Neuronal stem cell (in vitro differentiated cells): ENCODE results near the gene ZNF670.
"Not testable (repeated sequence)": the region's sequence is repeated elsewhere in the genome, so short reads cannot be mapped to it uniquely, and the experiment has no call there.

ENCODE experiments used
- DNase-seq: peaks from one replicate; pipeline ENCODE4 v3.0.0-alpha.2; 2013; ENCODE audit warnings: low spot score
- H2AFZ ChIP-seq: one replicate; pipeline ENCODE4 v1.6.1; 2013; ENCODE audit warnings: mild to moderate bottlenecking, low read length, inconsistent platforms
- H2AK5ac ChIP-seq: 2 replicates; pipeline ENCODE4 v1.6.1; 2013; ENCODE audit warnings: low read depth, mild to moderate bottlenecking, inconsistent platforms, low read length, moderate library complexity, mixed read lengths
- H2BK120ac ChIP-seq: 2 replicates; pipeline ENCODE4 v1.6.1; 2013; ENCODE audit warnings: low read depth, mild to moderate bottlenecking, inconsistent platforms, low read length, moderate library complexity, mixed read lengths
- H2BK12ac ChIP-seq: one replicate; pipeline ENCODE4 v1.6.1; 2013; ENCODE audit warnings: low read length, inconsistent platforms
- H2BK15ac ChIP-seq: 2 replicates; pipeline ENCODE4 v1.6.1; 2013; ENCODE audit warnings: mild to moderate bottlenecking, low read length, inconsistent platforms, mixed read lengths
- H2BK5ac ChIP-seq: one replicate; pipeline ENCODE4 v1.6.1; 2013; ENCODE audit warnings: inconsistent platforms, mild to moderate bottlenecking, low read length, moderate library complexity
- H3K14ac ChIP-seq: one replicate; pipeline ENCODE4 v1.6.1; 2013; ENCODE audit warnings: low read length, inconsistent platforms
- H3K18ac ChIP-seq: 2 replicates; pipeline ENCODE4 v1.6.1; 2013; ENCODE audit warnings: low read length, inconsistent platforms
- H3K23ac ChIP-seq: 2 replicates; pipeline ENCODE4 v1.6.1; 2013; ENCODE audit warnings: low read depth, mild to moderate bottlenecking, mixed read lengths, low read length, inconsistent platforms; ENCODE audit not compliant: poor library complexity
- H3K27ac ChIP-seq: replicated peaks from 3 replicates; pipeline ENCODE4 v1.5.1; 2013; ENCODE audit warnings: low read length, inconsistent platforms
- H3K27me3 ChIP-seq, 3 experiments: 2 replicates each; pipeline ENCODE4 v1.6.1; 2013; ENCODE audit warnings: low read length in 3 of 3, mild to moderate bottlenecking in 2 of 3, inconsistent platforms in 1 of 3, low read depth in 1 of 3, mixed read lengths in 1 of 3, moderate library complexity in 1 of 3; ENCODE audit not compliant: control insufficient read depth in 3 of 3, insufficient read depth in 3 of 3
- H3K36me3 ChIP-seq, 2 donors: replicated peaks in 1 of 2; 2 replicates each; pipeline ENCODE4 v1.6.1; 2013; ENCODE audit warnings: low read length in 2 of 2; ENCODE audit not compliant: control insufficient read depth in 2 of 2, insufficient read depth in 2 of 2
- H3K4ac ChIP-seq: 2 replicates; pipeline ENCODE4 v1.6.1; 2013; ENCODE audit warnings: inconsistent platforms, mild to moderate bottlenecking, low read length, moderate library complexity
- H3K4me1 ChIP-seq, 2 donors: 1 replicate in 1 of 2; 2 replicates in 1 of 2; pipeline ENCODE4 v1.6.1; 2013; ENCODE audit warnings: low read length in 2 of 2, low read depth in 1 of 2; ENCODE audit not compliant: control insufficient read depth in 2 of 2, insufficient read depth in 1 of 2
- H3K4me2 ChIP-seq: one replicate; pipeline ENCODE4 v1.6.1; 2013; ENCODE audit warnings: mild to moderate bottlenecking, low read length, inconsistent platforms; ENCODE audit not compliant: insufficient read depth, poor library complexity, severe bottlenecking
- H3K4me3 ChIP-seq, 2 donors: 2 replicates each; pipeline ENCODE4 v1.5.1; 2013; ENCODE audit warnings: low read length in 2 of 2, mild to moderate bottlenecking in 2 of 2, inconsistent platforms in 1 of 2, moderate library complexity in 1 of 2
- H3K79me1 ChIP-seq: one replicate; pipeline ENCODE4 v1.6.1; 2013; ENCODE audit warnings: low read depth, mild to moderate bottlenecking, inconsistent platforms, low read length, moderate library complexity
- H3K9ac ChIP-seq: one replicate; pipeline ENCODE4 v1.6.1; 2013; ENCODE audit warnings: mild to moderate bottlenecking, low read depth, low read length, inconsistent platforms; ENCODE audit not compliant: poor library complexity
- H3K9me3 ChIP-seq, 2 donors: replicated peaks in 1 of 2; 2 replicates each; pipeline versions ENCODE3 to v1.6.1; 2013; ENCODE audit warnings: low read length in 2 of 2, mild to moderate bottlenecking in 2 of 2, inconsistent platforms in 1 of 2, low read depth in 1 of 2, mixed read lengths in 1 of 2, moderate library complexity in 1 of 2; ENCODE audit not compliant: control insufficient read depth in 2 of 2, insufficient read depth in 1 of 2
- H4K8ac ChIP-seq: one replicate; pipeline ENCODE4 v1.6.1; 2013; ENCODE audit warnings: low read depth, mild to moderate bottlenecking, inconsistent platforms, low read length, moderate library complexity
- H4K91ac ChIP-seq: one replicate; pipeline ENCODE4 v1.6.1; 2013; ENCODE audit warnings: low read length, low read depth, mild to moderate bottlenecking, inconsistent platforms; ENCODE audit not compliant: poor library complexity
- WGBS, 2 donors: extraction: QIAGEN DNeasy Blood & Tissue Kit; methylation state at CpG; one replicate each; pipeline ENCODE4 v1.1.7; 2013; ENCODE audit warnings: missing lambda C conversion rate in 2 of 2, mixed read lengths in 1 of 2; ENCODE audit not compliant: insufficient read length in 2 of 2, insufficient replicate concordance in 1 of 2; ENCODE audit errors: extremely low coverage in 2 of 2; 5-methylcytosine and 5-hydroxymethylcytosine counted together

The ZNF670 gene

GRCh38 chr1:247121382-247121781, 42.8 kb upstream of the ZNF670 start:
- H3K36me3 ChIP-seq, result no peaks in the 10 kb centered on the region
- H3K27me3 ChIP-seq, result no peaks in the 10 kb centered on the region
- H3K23ac ChIP-seq, result no peak overlapping the region
- no peak overlapping the region for H3K4me2 ChIP-seq
- DNase-seq, result no peak
- H3K27ac ChIP-seq, result no peak overlapping the region
- H2AK5ac ChIP-seq, result no peak overlapping the region
- no peak overlapping the region for H3K18ac ChIP-seq
- H2BK15ac ChIP-seq, result no peak overlapping the region
- H3K4ac ChIP-seq, result no peak overlapping the region
- peaks cover 1% of the 10 kb centered on the region for H3K79me1 ChIP-seq
- H4K8ac ChIP-seq, result no peak overlapping the region
- H2AFZ ChIP-seq, result no peak overlapping the region
- no peak overlapping the region for H2BK5ac ChIP-seq
- no peaks in the 10 kb centered on the region for H3K4me1 ChIP-seq
- H2BK120ac ChIP-seq, result no peak overlapping the region
- no CpG with 5 or more reads among the region's 6 CpGs for WGBS, 2 donors
- no peak overlapping the region for H4K91ac ChIP-seq
- no peak overlapping the region for H3K14ac ChIP-seq
- no peak overlapping the region for H3K9ac ChIP-seq
- peaks cover 0 to 7% of the 10 kb centered on the region in 2 donors for H3K9me3 ChIP-seq
- no peak overlapping the region for H3K4me3 ChIP-seq
- no peak overlapping the region for H2BK12ac ChIP-seq

DNA sequence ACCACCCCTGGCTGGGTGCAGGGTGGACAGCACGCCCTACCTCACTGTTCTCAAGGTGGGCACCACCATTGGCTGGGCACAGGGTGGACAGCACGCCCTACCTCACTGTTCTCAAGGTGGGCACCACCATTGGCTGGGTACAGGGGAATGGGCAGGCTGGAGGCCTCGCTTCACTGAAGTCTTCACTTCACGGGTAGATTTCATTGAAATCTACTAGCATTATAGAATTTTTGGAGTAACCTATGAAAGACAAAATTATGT, 41.7 kb upstream of the ZNF670 start:
- no CpG with 5 or more reads among the region's 4 CpGs for WGBS, 2 donors
- not testable (repeated sequence) for H3K9ac ChIP-seq, H2AFZ ChIP-seq, H3K4ac ChIP-seq, H3K9me3 ChIP-seq, H3K4me1 ChIP-seq, H3K79me1 ChIP-seq, H2BK5ac ChIP-seq, H3K4me2 ChIP-seq, H2BK12ac ChIP-seq, H3K36me3 ChIP-seq, DNase-seq, H3K14ac ChIP-seq, H2BK15ac ChIP-seq, H4K91ac ChIP-seq, H2BK120ac ChIP-seq, H3K27ac ChIP-seq, H2AK5ac ChIP-seq, H3K27me3 ChIP-seq, H3K18ac ChIP-seq, H3K4me3 ChIP-seq, H4K8ac ChIP-seq
- peak overlapping the region; percentile 25 for H3K23ac ChIP-seq

GRCh38 chr1:247119600-247120407, 41.2 kb upstream of the ZNF670 start:
- Histone ChIP-seq H3K9me3 (peaks cover 0 to 5% of the 10 kb centered on the region in 2 donors), H3K4me2 (no peak overlapping the region), H2BK120ac (no peak overlapping the region), H3K4me3 (no peak overlapping the region), H3K9ac (no peak overlapping the region), H2BK15ac (no peak overlapping the region), H3K27me3 (no peaks in the 10 kb centered on the region), H3K23ac (peak overlapping the region; percentile 25), H4K91ac (no peak overlapping the region), H4K8ac (no peak overlapping the region), H2BK5ac (no peak overlapping the region), H3K27ac (no peak overlapping the region), H2AK5ac (no peak overlapping the region), H3K79me1 (peaks cover 3% of the 10 kb centered on the region), H3K36me3 (no peaks in the 10 kb centered on the region), H3K14ac (no peak overlapping the region), H2AFZ (no peak overlapping the region), H3K4ac (no peak overlapping the region), H3K4me1 (no peaks in the 10 kb centered on the region), H2BK12ac (no peak overlapping the region), H3K18ac (peak overlapping the region; percentile 48)
- no CpG with 5 or more reads among the region's 22 CpGs for WGBS, 2 donors
- DNase-seq, result no peak

DNA sequence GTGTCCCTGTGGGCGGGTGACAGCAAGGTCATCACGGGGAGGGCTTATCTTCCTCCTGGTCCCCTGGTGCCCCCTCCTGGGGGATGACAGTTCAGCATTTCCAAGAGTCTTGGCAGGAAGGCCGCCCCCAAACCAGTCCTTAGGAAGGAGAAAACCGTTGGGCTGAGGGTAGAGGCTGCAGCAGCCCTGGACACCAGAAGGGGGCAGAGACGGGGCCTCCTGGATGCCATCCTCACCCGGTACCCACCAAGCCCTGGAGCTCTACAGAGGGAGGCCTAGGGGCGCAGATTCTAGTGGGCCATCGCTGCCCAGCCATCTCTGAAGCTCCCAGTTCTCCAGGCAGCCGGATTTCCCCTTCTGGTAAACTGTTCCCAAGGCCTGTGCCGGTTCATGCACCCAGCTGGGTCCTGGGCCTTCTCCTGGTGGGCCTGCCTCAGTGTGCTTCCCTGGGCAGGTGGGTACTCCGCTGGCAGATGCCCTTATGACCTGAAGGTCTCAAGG, 40.4 kb upstream of the ZNF670 start:
- no peaks in the 10 kb centered on the region for H3K27me3 ChIP-seq
- no peaks in the 10 kb centered on the region for H3K4me1 ChIP-seq
- H2BK15ac ChIP-seq, result no peak overlapping the region
- H2BK5ac ChIP-seq, result no peak overlapping the region
- H3K23ac ChIP-seq, result peak overlapping the region; percentile 65
- H3K4ac ChIP-seq, result no peak overlapping the region
- H3K27ac ChIP-seq, result no peak overlapping the region
- no CpG with 5 or more reads among the region's 11 CpGs for WGBS, 2 donors
- no peak overlapping the region for H3K4me2 ChIP-seq
- no peak overlapping the region for H2BK120ac ChIP-seq
- H3K9ac ChIP-seq, result no peak overlapping the region
- H4K8ac ChIP-seq, result no peak overlapping the region
- DNase-seq, result no peak
- H3K9me3 ChIP-seq, result peaks cover 0 to 5% of the 10 kb centered on the region in 2 donors
- H3K14ac ChIP-seq, result peak overlapping the region; percentile 31
- H2AK5ac ChIP-seq, result no peak overlapping the region
- H3K79me1 ChIP-seq, result peaks cover 3% of the 10 kb centered on the region
- H4K91ac ChIP-seq, result no peak overlapping the region
- H3K4me3 ChIP-seq, result no peak overlapping the region
- H3K36me3 ChIP-seq, result no peaks in the 10 kb centered on the region
- H3K18ac ChIP-seq, result peak overlapping the region; percentile 67
- no peak overlapping the region for H2BK12ac ChIP-seq
- no peak overlapping the region for H2AFZ ChIP-seq
